CD4-positive, alpha-beta T cell (primary cell): ENCODE measurements around the gene GRP. TPM values are rescaled to one million over a fixed set of nuclear protein-coding genes. Genes with fewer than 3 reads are reported as not detected.

ENCODE experiments used
- ATAC-seq: fragments of 200-7000 bp; cut with Tn5 transposase; one replicate; pipeline ENCODE4 v1.10.0; 2022; ENCODE audit warnings: mild to moderate bottlenecking; ENCODE audit not compliant: poor library complexity
- CTCF ChIA-PET: fragments of 350-600 bp; sonication (Branson Sonifier 250); formaldehyde crosslinking; loops from one replicate; lab custom pipeline; 2021; ENCODE audit warnings: antibody characterized with exemption, inconsistent platforms; lab: Charles Lee
- POLR2A ChIA-PET: fragments of 350-600 bp; sonication (Branson Sonifier 250); formaldehyde crosslinking; loops from one replicate; lab custom pipeline; 2021; ENCODE audit warnings: antibody characterized with exemption, inconsistent platforms; lab: Charles Lee
- DNase-seq, 14 experiments: peaks; one replicate each; pipeline ENCODE4 v3.0.0-alpha.2; 2013 to 2020; ENCODE audit warnings: mixed read lengths in 2 of 14
- H3K27ac ChIP-seq, 2 donors: one replicate each; pipeline versions ENCODE4 v1.5.1 to v1.7.0; 2013; ENCODE audit warnings: low read length in 2 of 2, low read depth in 1 of 2, mild to moderate bottlenecking in 1 of 2
- H3K27me3 ChIP-seq, 2 experiments: 1 replicate in 1 of 2; 2 replicates in 1 of 2; pipeline versions ENCODE4 v1.6.1 to v1.7.0; 2013; ENCODE audit warnings: low read length in 2 of 2, control low read depth in 1 of 2, mild to moderate bottlenecking in 1 of 2, moderate library complexity in 1 of 2; ENCODE audit not compliant: insufficient read depth in 2 of 2, control insufficient read depth in 1 of 2
- H3K36me3 ChIP-seq: one replicate; pipeline ENCODE4 v1.6.1; 2013; ENCODE audit warnings: low read length, control low read depth; ENCODE audit not compliant: insufficient read depth
- H3K4me1 ChIP-seq: one replicate; pipeline ENCODE4 v1.6.1; 2013; ENCODE audit warnings: low read length, control low read depth; ENCODE audit not compliant: insufficient read depth
- H3K4me3 ChIP-seq: one replicate; pipeline ENCODE4 v1.5.1; 2013; ENCODE audit warnings: mild to moderate bottlenecking, low read length, moderate library complexity
- H3K9me3 ChIP-seq, 2 experiments: 1 replicate in 1 of 2; 2 replicates in 1 of 2; pipeline versions ENCODE4 v1.6.1 to v1.7.0; 2013; ENCODE audit warnings: low read length in 2 of 2, mild to moderate bottlenecking in 2 of 2, control low read depth in 1 of 2, moderate library complexity in 1 of 2; ENCODE audit not compliant: control insufficient read depth in 1 of 2, insufficient read depth in 1 of 2
- H3K27ac Mint-ChIP-seq: one replicate; pipeline ENCODE4 v1.8.0; 2020; ENCODE audit warnings: mixed read lengths
- H3K27me3 Mint-ChIP-seq: one replicate; pipeline ENCODE4 v1.8.0; 2021; ENCODE audit warnings: mixed read lengths
- H3K36me3 Mint-ChIP-seq: one replicate; pipeline ENCODE4 v1.8.0; 2021; ENCODE audit warnings: low read depth, mixed read lengths
- H3K4me1 Mint-ChIP-seq: one replicate; pipeline ENCODE4 v1.8.0; 2021; ENCODE audit warnings: low read depth, mixed read lengths
- H3K4me3 Mint-ChIP-seq: one replicate; pipeline ENCODE4 v1.8.0; 2020; ENCODE audit warnings: mild to moderate bottlenecking, mixed read lengths
- H3K9me3 Mint-ChIP-seq: one replicate; pipeline ENCODE4 v1.8.0; 2020; ENCODE audit warnings: mixed read lengths
- intact Hi-C, 2 experiments: fragments of 100-400 bp; cut with DNase I in 1 of 2; cut with micrococcal nuclease in 1 of 2; formaldehyde crosslinking; loops; one replicate each; pipeline versions ENCODE4 v1.15.1 to v1.9.0; 2023 to 2025; cut with DNase I, micrococcal nuclease
- total RNA-seq, 174 experiments: library from RNA in 2 of 174; stranded (reverse) in 2 of 174; gene quantifications; one replicate each; pipeline ENCODE4 v1.2.3 and lab custom pipeline; 2021 to 2026
- TF ChIP-seq, protein P1 (sequence below): fragments of 200-600 bp; IDR thresholded peaks from one replicate; pipeline ENCODE4 v1.8.0; 2022; ENCODE audit warnings: antibody characterized with exemption, mild to moderate bottlenecking

The GRP gene
- total RNA-seq, 2 experiments from 2014 or later = not detected

DNA sequence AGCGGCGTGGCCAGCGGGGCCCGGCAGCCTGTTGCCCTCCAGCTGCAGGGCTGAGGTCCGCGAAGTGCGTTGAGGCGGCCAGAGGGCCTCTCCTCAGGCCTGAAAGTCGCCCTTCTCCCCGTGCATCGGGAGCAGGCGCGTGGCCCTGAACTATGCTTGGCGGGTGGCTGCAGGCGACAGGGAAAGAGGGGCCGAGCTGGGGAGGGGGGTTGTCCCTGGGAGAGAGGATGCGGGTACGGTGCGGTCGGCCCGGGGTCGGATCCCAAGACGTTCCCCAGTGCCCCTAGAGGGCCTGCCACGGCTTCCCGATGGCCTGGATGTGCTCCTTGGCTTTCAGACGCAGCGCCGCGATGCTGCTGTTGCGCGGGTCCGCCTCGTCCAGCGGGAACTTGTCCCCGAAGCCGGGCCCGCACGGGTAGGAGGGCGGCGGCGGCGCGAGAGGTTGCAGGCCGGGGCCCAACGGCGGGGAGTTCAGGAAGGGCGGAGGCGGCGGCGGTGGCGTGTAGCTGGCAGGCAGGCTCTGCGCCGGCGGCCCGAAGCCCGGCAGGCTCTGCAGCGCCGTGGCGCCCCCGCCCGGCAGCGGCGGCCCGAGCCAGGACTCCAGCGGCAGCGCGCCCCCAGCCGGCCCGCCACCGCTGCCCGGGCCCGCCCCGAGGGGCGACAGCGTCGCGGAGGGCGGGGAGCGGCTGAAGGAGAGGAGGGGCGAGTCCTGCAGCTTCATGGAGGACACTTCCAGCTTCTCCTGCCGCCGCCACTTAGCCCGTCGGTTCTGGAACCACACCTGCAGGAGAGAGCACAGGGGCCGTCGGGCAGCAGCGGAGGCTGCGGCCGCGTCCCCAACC, 49.0 kb downstream of the GRP start:
- CTCF ChIA-PET = no interaction called here

DNA sequence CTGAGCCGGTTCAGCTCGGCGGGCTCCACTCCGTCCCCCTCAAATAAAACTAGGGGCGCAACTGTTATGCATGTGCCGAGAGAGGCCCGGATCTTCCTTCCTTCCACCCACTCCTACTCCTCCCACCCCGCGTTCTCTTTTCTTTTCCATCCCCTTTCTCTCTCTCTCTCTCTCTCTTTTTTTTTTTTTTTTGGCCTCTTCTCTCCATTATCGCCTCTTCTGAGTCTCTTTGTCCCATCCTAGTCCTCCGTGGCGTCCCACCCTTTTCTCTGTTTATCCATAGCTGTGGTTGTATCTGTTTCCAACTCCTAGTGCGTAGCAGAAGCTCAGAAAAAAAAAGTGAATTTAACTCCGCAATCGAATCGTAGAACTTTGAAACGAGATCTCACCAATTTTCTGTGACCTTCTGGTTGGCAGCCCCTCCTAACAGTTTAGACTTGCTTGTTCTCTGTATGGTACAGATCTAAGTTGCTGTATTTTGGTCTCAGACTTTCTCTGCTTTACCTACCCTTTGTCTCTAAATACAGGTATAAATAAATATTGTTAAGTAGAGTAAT, 49.7 kb downstream of the GRP start:
- Histone ChIP-seq H3K4me3 (no peak overlapping the region), H3K27ac (no peak overlapping the region), H3K4me1 (peaks cover 46% of the 10 kb centered on the region), H3K36me3 (no peaks in the 10 kb centered on the region), H3K27me3 (peaks cover 82 to 90% of the 10 kb centered on the region in 2 experiments), H3K9me3 (peaks cover 0 to 46% of the 10 kb centered on the region in 2 experiments)
- intact Hi-C loops = no loop called here
- ChIA-PET POLR2A (no interaction called here), CTCF (no interaction called here)
- H3K36me3 Mint-ChIP-seq = no peaks in the 10 kb centered on the region
- H3K27me3 Mint-ChIP-seq = peaks cover 78% of the 10 kb centered on the region
- ATAC-seq = no peak
- peak overlapping the region; percentile 21 for H3K4me3 Mint-ChIP-seq
- H3K27ac Mint-ChIP-seq = no peak overlapping the region
- no peak for DNase-seq
- TF ChIP-seq, protein P1, sequence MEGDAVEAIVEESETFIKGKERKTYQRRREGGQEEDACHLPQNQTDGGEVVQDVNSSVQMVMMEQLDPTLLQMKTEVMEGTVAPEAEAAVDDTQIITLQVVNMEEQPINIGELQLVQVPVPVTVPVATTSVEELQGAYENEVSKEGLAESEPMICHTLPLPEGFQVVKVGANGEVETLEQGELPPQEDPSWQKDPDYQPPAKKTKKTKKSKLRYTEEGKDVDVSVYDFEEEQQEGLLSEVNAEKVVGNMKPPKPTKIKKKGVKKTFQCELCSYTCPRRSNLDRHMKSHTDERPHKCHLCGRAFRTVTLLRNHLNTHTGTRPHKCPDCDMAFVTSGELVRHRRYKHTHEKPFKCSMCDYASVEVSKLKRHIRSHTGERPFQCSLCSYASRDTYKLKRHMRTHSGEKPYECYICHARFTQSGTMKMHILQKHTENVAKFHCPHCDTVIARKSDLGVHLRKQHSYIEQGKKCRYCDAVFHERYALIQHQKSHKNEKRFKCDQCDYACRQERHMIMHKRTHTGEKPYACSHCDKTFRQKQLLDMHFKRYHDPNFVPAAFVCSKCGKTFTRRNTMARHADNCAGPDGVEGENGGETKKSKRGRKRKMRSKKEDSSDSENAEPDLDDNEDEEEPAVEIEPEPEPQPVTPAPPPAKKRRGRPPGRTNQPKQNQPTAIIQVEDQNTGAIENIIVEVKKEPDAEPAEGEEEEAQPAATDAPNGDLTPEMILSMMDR = no peak
- no peaks in the 10 kb centered on the region for H3K9me3 Mint-ChIP-seq
- peaks cover 46% of the 10 kb centered on the region for H3K4me1 Mint-ChIP-seq

More for the DNA sequence above, 49.0 kb downstream of the GRP start:
- H3K36me3 ChIP-seq = no peaks in the 10 kb centered on the region
- no peak for ATAC-seq
- H3K27me3 ChIP-seq = peaks cover 82 to 90% of the 10 kb centered on the region in 2 experiments
- peaks cover 46% of the 10 kb centered on the region for H3K4me1 ChIP-seq
- POLR2A ChIA-PET = no interaction called here
- TF ChIP-seq, protein P1 = no peak
- Mint-ChIP-seq H3K27ac (no peak overlapping the region), H3K4me3 (no peak overlapping the region), H3K9me3 (no peaks in the 10 kb centered on the region), H3K4me1 (peaks cover 46% of the 10 kb centered on the region), H3K27me3 (peaks cover 77% of the 10 kb centered on the region), H3K36me3 (no peaks in the 10 kb centered on the region)
- peaks cover 0 to 45% of the 10 kb centered on the region in 2 experiments for H3K9me3 ChIP-seq
- peak in 3 of 14 experiments; percentile 8 to 43 (median 39) for DNase-seq
- H3K27ac ChIP-seq = no peak overlapping the region
- no peak overlapping the region for H3K4me3 ChIP-seq
- intact Hi-C loops = no loop called here

DNA sequence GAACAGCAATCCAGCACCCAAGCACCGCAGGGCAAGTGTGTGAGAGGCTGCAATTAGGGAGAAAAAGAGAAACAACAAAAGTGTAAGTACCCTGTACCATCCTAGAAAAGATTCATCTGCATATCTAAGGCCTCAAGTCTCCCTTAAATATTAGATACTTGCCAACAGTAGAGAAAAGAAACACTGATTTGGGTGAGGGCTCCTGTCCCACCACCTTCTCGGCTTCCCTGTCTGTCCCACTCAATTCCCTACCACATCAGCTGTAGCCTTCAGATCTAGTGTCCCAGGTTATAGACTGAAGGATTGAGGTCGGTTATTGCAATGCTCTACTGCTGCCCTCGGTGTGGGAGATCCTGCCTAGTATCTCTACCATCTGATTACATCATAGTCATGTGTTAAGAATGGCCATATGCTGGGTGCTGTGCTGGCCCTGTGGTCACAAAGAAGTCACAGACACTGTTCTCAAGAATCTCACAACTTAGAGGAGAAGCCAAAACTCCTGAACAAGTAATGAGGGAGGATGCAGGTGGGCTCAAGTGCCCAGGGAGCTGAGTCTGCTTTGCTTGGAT, 50.8 kb downstream of the GRP start:
- Mint-ChIP-seq H3K36me3 (no peaks in the 10 kb centered on the region), H3K27me3 (peaks cover 85% of the 10 kb centered on the region), H3K9me3 (no peaks in the 10 kb centered on the region), H3K4me3 (no peak overlapping the region), H3K4me1 (peaks cover 46% of the 10 kb centered on the region), H3K27ac (no peak overlapping the region)
- CTCF ChIA-PET = no interaction called here
- TF ChIP-seq, protein P1 = no peak
- H3K4me1 ChIP-seq = peaks cover 35% of the 10 kb centered on the region
- peaks cover 0 to 36% of the 10 kb centered on the region in 2 experiments for H3K9me3 ChIP-seq
- no peaks in the 10 kb centered on the region for H3K36me3 ChIP-seq
- H3K27me3 ChIP-seq = peaks cover 77 to 93% of the 10 kb centered on the region in 2 experiments
- H3K4me3 ChIP-seq = no peak overlapping the region
- ATAC-seq (no peak), DNase-seq (no peak)
- POLR2A ChIA-PET = no interaction called here
- H3K27ac ChIP-seq = no peak overlapping the region
- intact Hi-C loops = no loop called here
